NCI-H345 (cell line): ENCODE data around the gene CCN6.
"Not testable (repeated sequence)": the region's sequence is repeated elsewhere in the genome, so short reads cannot be mapped to it uniquely, and the experiment has no call there.

Experiments used
- DNase-seq: peaks from one replicate; lab custom pipeline; 2025; lab: John Stamatoyannopoulos, UW

CCN6 gene

DNA sequence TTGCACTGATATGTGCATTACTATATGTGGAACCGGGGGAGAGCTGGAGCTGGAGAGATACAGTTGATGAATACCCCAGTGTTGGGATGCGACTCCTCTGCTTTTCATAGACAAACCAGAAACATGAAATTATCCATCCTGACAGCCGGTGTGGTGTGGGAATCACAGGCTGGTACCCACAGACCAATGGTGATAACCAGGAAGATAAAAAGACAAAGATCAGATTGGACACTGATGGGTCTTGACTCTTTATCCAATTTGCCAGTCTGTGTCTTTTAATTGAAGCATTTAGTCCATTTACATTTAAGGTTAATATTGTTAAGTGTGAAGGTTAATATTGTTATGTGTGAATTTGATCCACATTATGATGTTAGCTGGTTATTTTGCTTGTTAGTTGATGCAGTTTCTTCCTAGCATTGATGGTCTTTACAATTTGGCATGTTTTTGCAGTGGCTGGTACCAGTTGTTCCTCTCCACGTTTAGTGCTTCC, 2.6 kb upstream of the CCN6 start:
- DNase-seq, result not testable (repeated sequence)

DNA sequence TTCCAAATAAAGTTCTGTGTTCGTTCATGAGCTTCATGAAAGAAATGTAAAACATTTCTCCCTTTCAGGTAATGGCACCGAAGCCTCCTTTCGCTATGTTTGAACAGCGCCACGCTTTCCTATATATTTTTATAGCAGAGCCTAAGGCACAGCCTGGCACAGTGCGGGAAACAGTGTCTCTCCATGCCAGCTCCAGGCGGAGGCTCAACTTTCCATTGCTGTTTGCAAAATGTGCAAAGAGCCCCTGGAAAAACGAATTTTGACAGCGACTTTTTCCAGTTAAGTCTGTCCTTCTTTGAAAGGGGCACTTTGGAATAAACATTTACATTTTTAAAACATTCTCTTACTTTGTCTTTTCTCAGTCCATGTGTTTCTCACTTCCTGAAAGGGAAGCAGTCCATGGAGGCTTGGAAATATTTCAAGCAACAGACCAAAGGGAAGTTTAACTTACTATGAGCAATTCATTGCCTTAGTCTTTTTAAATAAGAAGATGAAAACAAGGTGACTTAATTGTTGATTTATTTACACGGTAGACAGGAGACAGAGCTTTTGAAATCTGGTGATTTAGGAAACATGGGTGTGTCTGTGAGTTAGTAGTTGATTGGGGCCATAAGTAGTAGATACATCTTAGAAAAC, 769 bp downstream of the CCN6 start:
- DNase-seq, result no peak

DNA sequence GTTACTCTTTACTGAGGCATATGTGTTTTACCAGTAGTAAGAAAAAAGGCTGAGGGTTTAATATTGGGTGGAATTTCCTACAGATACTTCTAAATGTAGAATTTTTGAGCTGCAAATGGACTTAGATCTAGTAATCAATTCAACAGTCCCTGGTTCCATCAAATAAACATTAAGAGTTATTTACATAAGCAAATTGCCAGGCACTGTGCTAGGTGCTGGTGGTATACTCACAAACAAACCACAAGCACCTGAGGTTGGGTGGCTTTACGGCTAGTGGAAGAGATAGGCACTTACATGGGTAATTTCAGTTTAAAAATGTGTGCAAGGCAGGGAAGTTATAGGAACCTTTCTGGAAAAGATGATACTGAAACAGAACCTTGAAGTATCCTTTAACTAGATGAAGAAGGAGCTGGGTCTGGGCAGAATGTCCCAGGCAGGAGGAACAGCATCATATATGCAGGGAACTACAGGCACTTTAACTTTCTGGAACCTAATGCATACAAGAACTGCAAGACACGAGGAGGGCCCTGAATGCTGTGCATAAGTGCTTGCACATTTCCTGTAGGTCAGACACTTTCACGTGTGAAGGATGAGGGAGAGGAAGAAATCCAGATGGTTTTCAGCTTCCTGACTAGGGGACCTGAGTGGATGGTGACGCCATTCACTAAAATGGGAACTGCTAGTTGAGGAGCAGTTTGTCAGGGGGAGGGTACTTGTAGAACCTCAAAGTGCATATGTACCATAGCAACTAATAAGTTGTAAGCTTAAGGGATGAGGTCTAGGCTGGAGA, 4.5 kb downstream of the CCN6 start:
- DNase-seq, result no peak

DNA sequence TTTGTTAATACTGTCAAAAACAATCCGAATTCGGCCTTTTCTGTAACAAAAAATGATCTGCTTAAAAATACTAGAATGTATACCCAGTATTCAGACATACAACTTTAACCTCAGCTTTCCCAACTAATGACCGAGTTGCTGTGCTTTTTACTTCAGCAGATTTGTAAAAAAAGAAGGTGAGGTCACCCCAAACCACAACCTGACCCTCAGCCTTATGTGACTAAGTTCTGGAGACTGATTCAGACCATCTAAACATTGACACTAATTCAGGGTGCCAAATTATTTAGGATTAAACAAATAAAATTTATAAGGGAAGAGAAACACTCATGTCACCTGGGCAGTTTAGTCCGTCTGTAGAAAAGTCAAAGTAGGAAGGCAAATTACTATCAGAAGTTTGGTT, 7.7 kb downstream of the CCN6 start:
- DNase-seq, result no peak

DNA sequence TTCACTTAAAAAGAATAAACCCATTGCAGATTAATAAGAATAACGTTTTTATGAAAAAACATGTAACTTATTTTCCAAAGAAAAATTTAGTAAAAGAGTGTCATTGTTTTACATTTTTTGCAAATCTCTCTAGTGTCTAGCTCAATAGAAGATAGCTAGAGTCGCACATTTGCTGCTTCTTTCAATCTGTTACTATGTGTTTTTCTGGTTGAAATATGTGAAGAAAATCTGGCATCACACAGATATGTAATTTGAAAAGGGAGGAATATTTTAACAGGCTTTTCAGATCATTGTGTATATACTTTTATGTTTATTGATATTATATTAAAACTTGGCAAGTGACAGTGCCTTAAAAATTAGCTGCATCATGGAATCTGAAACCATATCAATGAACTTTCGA, 9.1 kb downstream of the CCN6 start:
- DNase-seq, result no peak

DNA sequence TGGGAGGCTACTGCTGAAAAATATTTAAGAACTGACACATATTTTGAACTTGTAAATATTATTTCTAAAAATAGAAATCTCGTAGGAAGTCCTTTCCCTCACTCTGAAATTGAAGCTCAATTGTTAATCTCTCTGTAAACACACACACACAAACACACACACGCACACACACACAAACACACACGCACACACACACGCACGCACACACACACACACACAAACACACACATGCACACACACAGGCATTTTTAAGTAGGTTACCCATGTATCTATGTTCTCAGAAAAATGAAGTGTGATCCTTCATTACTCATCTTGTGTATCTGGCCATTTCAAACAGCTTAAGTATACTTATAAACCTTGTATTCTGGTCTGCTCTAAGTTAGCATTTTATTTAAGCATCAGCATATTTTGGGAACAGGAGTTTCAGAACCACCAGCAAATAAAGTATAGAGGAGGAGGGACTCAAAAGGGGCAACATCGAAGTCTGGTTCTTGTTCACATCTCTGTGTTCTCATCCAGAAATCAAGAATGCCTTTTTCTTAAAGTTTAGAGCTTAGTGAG, 11.6 kb downstream of the CCN6 start:
- DNase-seq, result no peak

- no peak for DNase-seq
Measured at GRCh38 chr6:112066606-112067005, 12.7 kb downstream of the CCN6 start.

DNA sequence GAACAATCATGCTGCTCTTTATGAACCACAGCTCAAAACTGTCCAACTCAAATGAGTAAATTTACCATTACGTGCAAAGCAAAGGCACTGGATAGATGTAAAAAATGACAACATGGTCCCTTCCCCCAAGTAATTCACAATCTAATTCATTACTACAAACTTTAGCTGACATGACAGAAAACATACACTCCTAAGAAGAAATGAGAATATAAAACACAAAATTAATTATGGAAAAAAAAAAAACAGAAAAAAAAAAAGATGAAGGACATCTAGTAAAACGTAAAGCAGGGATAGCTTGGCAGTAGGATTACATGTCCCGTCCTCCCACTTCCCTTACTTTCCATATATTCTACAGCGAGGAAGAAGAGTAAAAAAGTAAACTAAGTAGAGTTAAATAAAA, 27.7 kb downstream of the CCN6 start:
- DNase-seq, result no peak

GRCh38 chr6:112085286-112086065, 31.6 kb downstream of the CCN6 start:
- DNase-seq, result no peak

- peak; percentile 41 for DNase-seq
Measured at GRCh38 chr6:112086744-112087135, 32.8 kb downstream of the CCN6 start.

- peak; percentile 97 for DNase-seq
Measured at GRCh38 chr6:112087136-112087911, 33.4 kb downstream of the CCN6 start, which contains the start of the genes FAM229B and TUBE1. TSS of gene FAM229B (plus strand) at chr6:112087591. CDS start at chr6:112099284, 11,693 bp downstream. TSS of gene TUBE1 (minus strand) at chr6:112087482. CDS start at chr6:112087434, 48 bp downstream.

DNA sequence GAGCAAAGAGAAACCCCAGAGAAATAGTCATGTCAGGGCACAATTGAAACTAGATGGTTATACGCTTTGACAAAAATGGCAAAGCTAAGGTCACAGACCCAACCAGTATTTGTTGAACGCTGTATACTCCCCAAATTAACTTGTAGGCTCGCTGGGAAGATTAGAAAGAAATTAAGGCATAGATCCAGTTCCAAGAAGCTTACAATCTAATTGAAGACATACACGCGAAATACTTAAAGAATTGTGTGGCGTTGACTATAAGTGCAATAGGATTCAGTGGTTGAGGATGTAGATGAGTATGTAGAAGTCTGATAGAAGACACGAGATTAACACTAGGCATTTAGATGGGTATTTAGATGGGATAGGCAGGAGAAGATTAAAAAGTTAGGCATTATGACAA, 34.0 kb downstream of the CCN6 start:
- DNase-seq, result no peak

GRCh38 chr6:112096901-112097300, 43.0 kb downstream of the CCN6 start:
- no peak for DNase-seq

DNA sequence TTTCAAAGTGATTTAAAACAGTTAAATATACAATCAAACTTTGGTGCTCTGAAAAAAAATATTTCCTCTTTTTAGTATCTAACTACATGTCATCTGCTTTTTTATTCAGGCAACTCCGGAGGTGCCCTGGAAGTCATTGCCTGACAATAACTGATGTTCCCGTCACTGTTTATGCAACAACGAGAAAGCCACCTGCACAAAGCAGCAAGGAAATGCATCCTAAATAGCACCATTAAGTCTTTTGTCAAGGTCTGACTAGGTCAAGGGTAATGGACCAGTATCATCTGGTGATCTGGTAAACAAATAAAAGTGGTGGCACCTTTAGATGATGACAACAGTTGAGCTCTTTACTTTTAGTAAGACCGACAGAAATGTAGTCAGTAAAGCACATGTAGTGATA, 46.7 kb downstream of the CCN6 start:
- DNase-seq, result no peak

- DNase-seq, result not testable (repeated sequence)
Measured at GRCh38 chr6:112106026-112106425, 52.1 kb downstream of the CCN6 start.

- no peak for DNase-seq
Measured at GRCh38 chr6:112106562-112106961, 52.7 kb downstream of the CCN6 start.

GRCh38 chr6:112109262-112109661, 55.4 kb downstream of the CCN6 start:
- DNase-seq, result no peak

DNA sequence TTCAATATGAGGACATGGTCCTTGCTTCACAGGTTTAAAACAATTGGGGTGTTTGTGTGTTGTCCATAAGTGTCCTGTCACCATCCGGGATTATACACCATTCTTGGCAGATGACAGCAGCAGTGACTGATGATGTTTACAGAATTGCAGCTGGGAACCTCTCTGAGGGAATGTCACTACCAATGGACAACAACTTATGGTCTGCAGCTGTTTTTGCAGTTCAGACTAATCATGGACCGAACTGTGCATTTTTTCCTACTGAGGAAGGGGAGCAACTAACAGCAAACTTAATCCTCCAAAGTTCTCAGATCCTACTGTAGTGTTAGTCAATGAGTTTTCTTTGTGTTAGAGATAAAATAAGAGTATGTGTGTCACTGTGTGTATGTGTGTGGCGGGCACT, 59.5 kb downstream of the CCN6 start:
- no peak for DNase-seq

- no peak for DNase-seq
Measured at GRCh38 chr6:112113918-112114317, 60.0 kb downstream of the CCN6 start.

GRCh38 chr6:112114577-112115223, 60.8 kb downstream of the CCN6 start:
- DNase-seq, result no peak

GRCh38 chr6:112116221-112116620, 62.3 kb downstream of the CCN6 start:
- DNase-seq, result no peak
